Fibroblast of gingiva (primary cell): ENCODE data around the gene BAG3.
"Not testable (repeated sequence)": the region's sequence is repeated elsewhere in the genome, so short reads cannot be mapped to it uniquely, and the experiment has no call there.

Source experiments
- DNase-seq: peaks from one replicate; pipeline ENCODE4 v3.0.0-alpha.2; 2011; ENCODE audit warnings: low read depth

The BAG3 gene

DNA sequence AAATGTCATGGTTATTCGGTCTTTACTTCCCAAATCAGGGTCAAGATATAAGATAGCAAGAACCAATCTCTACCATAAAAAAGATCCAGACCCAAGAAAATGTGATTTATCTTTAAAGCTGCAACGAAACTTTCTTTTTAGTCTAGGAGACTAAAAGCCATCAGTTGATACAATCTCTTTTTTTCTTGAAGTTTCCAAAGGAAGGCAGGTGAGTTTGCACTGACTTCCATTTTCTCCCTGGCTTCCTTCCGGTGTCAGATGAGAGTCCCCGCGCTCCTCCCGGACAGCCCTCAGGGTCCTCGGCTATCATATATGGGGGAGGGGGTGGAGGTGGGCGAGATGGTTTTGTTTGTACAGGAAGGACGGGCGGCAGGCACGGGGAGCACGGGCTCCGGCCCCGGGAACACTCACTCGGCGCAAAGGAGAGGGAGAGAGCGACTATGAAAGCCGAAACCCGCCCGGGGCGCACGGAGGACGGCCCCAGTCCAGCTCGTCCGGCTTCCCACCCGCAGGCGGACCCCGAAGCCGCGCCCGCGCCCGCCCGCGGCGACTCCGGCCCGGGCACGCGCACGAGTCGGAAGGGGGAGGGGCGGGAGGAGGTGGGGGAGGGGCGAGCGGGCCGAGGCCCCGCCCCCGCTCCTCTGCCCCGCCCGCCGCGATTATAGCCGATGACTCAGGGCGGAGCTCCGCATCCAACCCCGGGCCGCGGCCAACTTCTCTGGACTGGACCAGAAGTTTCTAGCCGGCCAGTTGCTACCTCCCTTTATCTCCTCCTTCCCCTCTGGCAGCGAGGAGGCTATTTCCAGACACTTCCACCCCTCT, at the start of gene BAG3:
Gene BAG3 (plus strand): TSS at position 689 of the 822 bp plus-strand sequence. CDS start 296 bp downstream, outside the sequence.
- DNase-seq = peak; percentile 93

DNA sequence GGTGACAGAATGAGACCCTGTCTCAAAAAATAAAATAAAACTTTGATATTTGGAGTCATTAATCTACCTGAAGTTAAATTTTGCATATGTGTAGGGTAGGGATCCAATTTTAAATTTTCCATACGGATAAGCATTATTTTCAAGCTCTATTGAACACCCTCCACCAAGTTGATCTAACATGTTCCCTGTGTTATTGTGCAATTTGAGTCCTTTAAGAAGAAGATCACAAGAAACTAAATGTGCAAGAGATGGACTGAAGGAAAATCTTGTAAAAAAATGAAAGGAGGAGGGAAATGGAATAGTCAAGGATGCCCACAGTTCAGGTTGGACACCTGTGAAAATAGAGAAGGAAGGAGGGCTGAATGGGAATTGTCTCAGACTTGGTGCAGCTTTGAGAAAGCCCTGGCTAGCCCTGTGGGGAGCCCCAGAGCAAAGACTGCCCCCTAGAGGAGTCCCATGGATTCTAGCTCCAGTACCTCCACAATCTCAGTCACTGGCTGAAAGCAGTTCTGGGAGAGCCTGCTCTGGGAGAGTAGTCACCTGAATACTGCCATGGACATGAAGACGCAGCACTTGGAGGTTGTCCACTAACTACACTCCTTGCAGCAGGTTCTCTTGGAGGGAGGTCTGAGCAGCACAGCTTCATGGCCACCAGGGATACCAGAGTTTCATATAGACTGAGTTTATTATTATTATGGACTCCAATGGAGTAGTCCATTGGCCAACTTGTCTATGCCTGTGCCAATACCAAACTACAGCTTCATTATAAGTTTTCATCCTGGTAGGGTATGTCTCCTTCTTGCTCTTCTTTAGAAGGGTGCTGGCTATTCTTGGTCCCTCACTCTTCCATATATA, 48.7 kb upstream of the BAG3 start:
- DNase-seq = no peak

DNA sequence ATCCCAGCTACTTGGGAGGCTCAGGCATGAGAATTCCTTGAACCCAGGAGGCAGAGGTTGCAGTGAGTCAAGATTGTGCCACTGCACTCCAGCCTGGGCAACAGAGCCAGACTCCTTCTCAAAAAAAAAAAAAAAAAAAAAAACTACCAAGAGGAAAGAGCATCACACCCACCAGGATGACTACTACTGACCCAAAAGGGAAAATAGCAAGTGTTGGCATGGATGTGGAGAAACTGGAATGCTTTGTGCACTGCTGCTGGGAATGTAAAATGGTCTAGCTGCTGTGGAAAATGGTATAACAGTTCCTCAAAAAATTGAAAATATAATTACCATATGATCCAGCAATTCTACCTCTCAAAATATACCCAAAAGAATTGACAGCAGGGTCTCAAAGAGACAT, 46.7 kb upstream of the BAG3 start:
- DNase-seq = no peak

DNA sequence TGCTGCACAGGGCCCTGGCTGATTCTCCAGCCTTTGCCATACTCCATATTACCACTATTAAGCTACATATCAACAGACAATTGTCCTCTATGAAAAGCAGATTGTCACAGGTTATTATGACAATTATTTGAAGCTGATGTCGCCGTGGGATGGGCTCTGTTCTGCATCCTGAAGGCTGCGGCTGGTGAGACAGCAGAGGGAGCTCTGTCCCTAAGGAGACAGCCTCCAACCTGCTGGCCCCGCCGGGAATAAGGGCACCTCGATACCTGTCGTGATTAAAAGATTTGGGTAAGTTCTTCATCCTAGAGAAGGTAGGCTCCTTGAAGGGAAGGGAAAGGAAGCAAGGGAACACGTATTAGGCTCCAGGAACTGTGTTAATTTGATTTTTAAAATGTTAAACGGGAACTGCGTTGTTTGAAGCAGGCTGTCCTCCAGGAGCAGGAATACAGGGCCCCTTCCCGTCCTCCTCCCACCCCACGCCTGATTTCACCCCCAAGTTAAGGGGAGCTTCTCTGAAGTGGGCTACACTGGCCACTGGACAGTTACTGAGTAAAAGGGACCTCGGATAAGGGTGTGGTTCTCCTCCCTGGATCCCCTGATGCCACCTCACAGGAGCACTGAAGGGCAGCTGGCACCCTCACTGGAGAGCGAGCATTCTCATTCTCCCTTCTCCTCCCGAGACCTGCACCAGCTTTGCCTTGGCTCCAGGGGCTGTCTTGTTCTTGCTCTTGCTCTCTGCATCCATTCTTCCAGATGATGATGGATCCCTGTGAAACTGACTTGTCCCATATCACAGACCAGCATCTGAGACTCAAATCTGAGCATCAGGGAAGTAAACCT, 42.6 kb upstream of the BAG3 start:
- DNase-seq = no peak

DNA sequence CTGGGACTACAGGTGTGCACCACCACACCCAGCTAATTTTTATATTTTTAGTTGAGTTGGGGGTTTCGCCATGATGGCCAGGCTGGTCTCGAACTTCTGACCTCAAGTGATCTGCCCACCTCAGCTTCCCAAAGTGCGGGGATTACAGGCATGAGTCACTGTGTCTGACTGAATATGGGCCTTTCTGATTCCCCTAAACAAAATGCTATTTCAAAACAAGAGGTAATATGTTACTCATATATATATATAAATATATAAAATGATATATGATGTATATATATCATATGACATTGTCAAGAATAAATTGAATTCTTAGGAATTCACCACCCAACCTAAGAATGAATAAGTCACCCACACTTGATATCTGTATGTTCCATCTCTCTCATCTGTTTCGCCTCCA, 41.7 kb upstream of the BAG3 start:
- DNase-seq = no peak

- no peak for DNase-seq
Measured at GRCh38 chr10:119611433-119611832, 39.7 kb upstream of the BAG3 start.

DNA sequence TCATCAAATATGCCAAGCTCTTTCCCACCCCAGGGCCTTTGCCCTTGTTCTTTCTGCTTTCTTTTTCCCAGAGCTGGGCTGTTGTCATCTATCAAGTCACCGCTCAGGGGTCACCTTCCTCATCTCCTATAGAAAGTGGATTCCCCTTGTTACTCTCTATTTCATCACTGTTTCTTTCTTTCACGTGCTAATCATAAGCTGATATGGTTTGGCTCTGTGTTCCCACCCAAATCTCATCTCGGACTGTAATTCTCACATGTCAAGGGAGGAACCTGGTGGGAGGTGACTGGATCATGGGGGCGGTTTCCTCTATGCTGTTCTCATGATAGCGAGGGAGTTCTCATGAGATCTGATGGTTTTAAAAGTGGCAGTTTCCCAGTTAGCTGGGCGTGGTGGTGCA, 37.4 kb upstream of the BAG3 start:
- DNase-seq = no peak

- DNase-seq = no peak
Measured at GRCh38 chr10:119614686-119615085, 36.5 kb upstream of the BAG3 start.

- DNase-seq = peak; percentile 56
Measured at GRCh38 chr10:119616882-119617570, 34.2 kb upstream of the BAG3 start.

- no peak for DNase-seq
Measured at GRCh38 chr10:119619215-119619614, 32.0 kb upstream of the BAG3 start.

- not testable (repeated sequence) for DNase-seq
Measured at GRCh38 chr10:119619811-119620210, 31.4 kb upstream of the BAG3 start.

GRCh38 chr10:119620241-119621077, 30.7 kb upstream of the BAG3 start:
- DNase-seq = no peak

DNA sequence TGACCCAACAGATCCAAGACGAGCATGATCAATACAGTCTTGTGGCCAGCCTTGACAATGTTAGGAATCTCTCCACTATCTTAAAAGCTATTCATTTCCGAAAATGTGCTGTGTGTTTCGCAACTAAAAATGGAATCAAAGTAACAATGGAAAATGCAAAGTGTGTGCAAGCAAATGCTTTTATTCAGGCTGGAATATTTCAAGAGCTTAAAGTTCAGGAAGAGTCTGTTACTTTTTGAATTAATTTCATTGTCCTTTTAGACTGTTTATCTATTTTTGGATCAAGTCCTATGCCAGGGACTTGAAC, 30.1 kb upstream of the BAG3 start:
- no peak for DNase-seq

GRCh38 chr10:119625570-119626280, 25.5 kb upstream of the BAG3 start:
- no peak for DNase-seq

GRCh38 chr10:119630300-119630699, 20.9 kb upstream of the BAG3 start:
- DNase-seq = no peak

DNA sequence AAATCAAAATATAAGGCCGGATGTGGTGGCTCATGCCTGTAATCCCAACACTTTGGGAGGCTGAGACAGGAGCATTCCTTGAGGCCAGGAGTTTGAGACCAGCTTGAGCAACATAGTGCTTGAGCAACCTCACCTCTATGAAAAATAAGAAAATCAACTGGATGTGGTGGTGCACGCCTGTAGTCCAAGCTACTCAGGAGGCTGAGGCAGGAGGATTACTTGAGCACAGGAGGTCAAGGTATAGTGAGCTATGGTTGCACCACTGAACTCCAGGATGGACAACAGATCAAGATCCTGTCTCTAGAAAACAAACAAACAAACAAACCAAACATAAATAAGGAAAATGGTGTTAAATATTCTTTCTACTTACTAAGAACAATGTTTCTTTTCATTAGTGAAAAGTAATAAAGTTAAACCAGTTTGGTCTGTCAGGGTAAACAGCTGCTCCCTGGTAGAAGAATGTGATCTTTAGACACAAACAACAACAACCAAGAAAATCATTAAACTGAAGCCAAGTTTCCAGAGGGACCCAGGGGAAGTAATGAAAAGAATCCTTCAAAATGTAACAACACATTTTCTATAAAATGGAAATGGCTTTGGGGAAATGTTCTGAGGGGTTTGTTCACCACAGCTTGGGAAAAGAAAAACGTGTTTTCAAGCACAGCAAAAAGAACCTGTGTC, 17.5 kb upstream of the BAG3 start:
- DNase-seq = no peak

GRCh38 chr10:119634219-119634544, 17.0 kb upstream of the BAG3 start:
- DNase-seq = peak; percentile 36

- DNase-seq = no peak
Measured at GRCh38 chr10:119637631-119638030, 13.5 kb upstream of the BAG3 start.

DNA sequence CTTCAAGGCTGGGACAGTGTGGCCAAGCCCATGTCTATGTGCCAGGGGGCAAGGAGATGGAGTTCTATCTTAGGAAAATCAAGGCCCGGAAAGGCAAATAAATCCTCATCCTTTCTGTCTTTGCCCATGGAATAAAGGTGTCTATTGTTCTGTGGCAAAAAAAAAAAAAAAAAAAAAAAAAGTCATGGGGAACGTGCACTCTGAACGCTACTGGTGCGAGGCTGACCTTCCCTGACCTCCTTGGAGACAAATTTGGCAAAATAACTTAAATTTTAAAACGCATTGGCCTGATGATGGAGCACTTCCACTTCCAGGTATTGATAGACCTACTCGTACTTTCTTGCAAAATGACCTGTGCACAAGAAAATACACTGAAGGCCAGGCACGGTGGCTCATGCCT, 12.2 kb upstream of the BAG3 start:
- DNase-seq = no peak

DNA sequence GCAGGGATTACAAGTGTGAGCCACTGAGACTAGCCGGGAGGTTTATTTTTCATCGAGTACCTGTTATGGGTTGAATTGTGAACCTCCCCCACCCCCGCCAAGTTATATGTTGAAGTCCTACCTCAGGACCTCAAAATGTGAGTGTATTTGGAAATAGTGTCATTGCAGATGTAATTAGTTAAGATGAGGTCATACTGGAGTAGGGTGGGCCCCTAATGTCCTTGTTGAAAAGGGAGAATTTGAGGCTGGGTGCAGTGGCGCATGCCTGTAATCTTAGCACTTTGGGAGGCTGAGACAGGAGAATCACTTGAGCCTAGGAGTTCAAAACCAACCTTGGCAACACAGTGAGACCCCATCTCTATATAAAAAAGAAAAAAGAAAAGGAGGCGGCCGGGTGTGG, 10.8 kb upstream of the BAG3 start:
- no peak for DNase-seq
